HepG2 (cell line): ENCODE data around the gene H3-3A. TPM values are rescaled to one million over a fixed set of nuclear protein-coding genes. Genes with fewer than 3 reads are reported as not detected.

Experiments used
- ATF1 ChIP-seq: IDR thresholded peaks from 2 replicates; pipeline ENCODE4 v1.6.1; 2016; ENCODE audit warnings: mild to moderate bottlenecking, control low read depth
- ELF1 ChIP-seq: sonication (generic); formaldehyde crosslinking; IDR thresholded peaks from 2 replicates; pipeline ENCODE4 v1.4.0; 2020; ENCODE audit warnings: missing genetic modification reagents
- GATA4 ChIP-seq: sonication (generic); IDR thresholded peaks from 2 replicates; pipeline ENCODE4 v1.6.1; 2016; ENCODE audit warnings: antibody characterized with exemption, low read depth, borderline replicate concordance
- HNRNPUL1 ChIP-seq: fragments of 200-400 bp; formaldehyde crosslinking; IDR thresholded peaks from 2 replicates; pipeline ENCODE4 v1.6.1; 2017; ENCODE audit warnings: low read depth, mild to moderate bottlenecking, low read length, moderate library complexity
- MEIS2 ChIP-seq: sonication (generic); formaldehyde crosslinking; IDR thresholded peaks from 2 replicates; pipeline ENCODE4 v1.9.0; 2021; ENCODE audit warnings: mild to moderate bottlenecking, missing genetic modification reagents
- NR1H2 ChIP-seq: sonication (generic); formaldehyde crosslinking; IDR thresholded peaks from 2 replicates; pipeline ENCODE4 v1.8.1; 2022; ENCODE audit warnings: low read depth, missing genetic modification reagents, borderline replicate concordance
- PRPF4 ChIP-seq: fragments of 200-400 bp; formaldehyde crosslinking; IDR thresholded peaks from 2 replicates; pipeline ENCODE4 v1.6.1; 2016; ENCODE audit warnings: low read length, low read depth; ENCODE audit not compliant: poor library complexity, severe bottlenecking
- TCF12 ChIP-seq, 2 experiments: fragments of 450-650 bp in 1 of 2; sonication (generic) in 1 of 2; formaldehyde crosslinking in 1 of 2; IDR thresholded peaks; 2 replicates each; pipeline versions ENCODE4 v1.6.1 to v1.8.0; 2017 to 2022; ENCODE audit warnings: antibody characterized with exemption in 1 of 2, mild to moderate bottlenecking in 1 of 2, missing genetic modification reagents in 1 of 2, moderate library complexity in 1 of 2
- XBP1 ChIP-seq: sonication (generic); formaldehyde crosslinking; IDR thresholded peaks from 2 replicates; pipeline ENCODE4 v1.5.0; 2020; ENCODE audit warnings: missing genetic modification reagents
- ZC3H4 ChIP-seq: sonication (generic); formaldehyde crosslinking; IDR thresholded peaks from 2 replicates; pipeline ENCODE4 v1.4.0; 2020; ENCODE audit warnings: missing genetic modification reagents, borderline replicate concordance
- ZNF256 ChIP-seq: sonication (generic); formaldehyde crosslinking; conservative IDR thresholded peaks from 2 replicates; pipeline ENCODE4 v1.4.0; 2020; ENCODE audit warnings: missing genetic modification reagents
- ZNF282 ChIP-seq: fragments of 450-650 bp; IDR thresholded peaks from 2 replicates; pipeline ENCODE4 v1.6.1; 2018; ENCODE audit not compliant: partially characterized antibody
- ZNF3 ChIP-seq: IDR thresholded peaks from 2 replicates; pipeline ENCODE4 v1.7.0; 2017; ENCODE audit warnings: inconsistent platforms
- ZNF335 ChIP-seq: sonication (generic); formaldehyde crosslinking; IDR thresholded peaks from 2 replicates; pipeline ENCODE4 v1.4.0; 2020; ENCODE audit warnings: missing genetic modification reagents
- ZNF33A ChIP-seq: sonication (generic); formaldehyde crosslinking; IDR thresholded peaks from 2 replicates; pipeline ENCODE4 v1.5.1; 2020; ENCODE audit warnings: missing genetic modification reagents, mild to moderate bottlenecking, moderate library complexity, borderline replicate concordance
- ZNF430 ChIP-seq: sonication (generic); formaldehyde crosslinking; IDR thresholded peaks from 2 replicates; pipeline ENCODE4 v1.9.0; 2021; ENCODE audit warnings: mild to moderate bottlenecking, missing genetic modification reagents
- ZNF530 ChIP-seq: sonication (generic); formaldehyde crosslinking; IDR thresholded peaks from 2 replicates; pipeline ENCODE4 v1.5.0; 2020; ENCODE audit warnings: low read depth, mild to moderate bottlenecking, missing genetic modification reagents
- ZNF614 ChIP-seq: IDR thresholded peaks from 2 replicates; pipeline ENCODE4 v1.6.1; 2018; ENCODE audit warnings: missing biosample characterization, missing genetic modification reagents, inconsistent platforms, borderline replicate concordance
- ZNF720 ChIP-seq: sonication (generic); formaldehyde crosslinking; IDR thresholded peaks from 2 replicates; pipeline ENCODE4 v1.4.0; 2020; ENCODE audit warnings: missing genetic modification reagents
- ZNF75D ChIP-seq: sonication (generic); formaldehyde crosslinking; IDR thresholded peaks from 2 replicates; pipeline ENCODE4 v1.8.1; 2023; ENCODE audit warnings: missing genetic modification reagents, mild to moderate bottlenecking, borderline replicate concordance
- ZSCAN22 ChIP-seq: sonication (generic); formaldehyde crosslinking; IDR thresholded peaks from 2 replicates; pipeline ENCODE4 v1.4.0; 2020; ENCODE audit warnings: mild to moderate bottlenecking, missing genetic modification reagents
- polyA plus RNA-seq, 8 experiments: library from polyadenylated mRNA; depleted of rRNA in 3 of 8; stranded (reverse) in 7 of 8; unstranded in 1 of 8; fragments of >200 nt; fragmentation: Illumina TruSeq in 4 of 8; extraction: Trizol in 4 of 8; gene quantifications; 2 replicates each; pipeline versions ENCODE4 v1.2.1 to v1.2.3, GENCODE V29; 2011 to 2016; ENCODE audit warnings: low read depth in 4 of 8, missing spikeins in 1 of 8, mixed read lengths in 1 of 8; ENCODE audit not compliant: insufficient read depth in 1 of 8
- total RNA-seq, 5 experiments: library from RNA; depleted of rRNA; stranded (reverse); fragments of >200 nt; fragmentation: Illumina TruSeq; extraction: Trizol; gene quantifications; 2 replicates each; pipeline ENCODE4 v1.2.3, GENCODE V29; 2016; ENCODE audit warnings: low read depth in 1 of 5
- TF ChIP-seq, protein P1 (sequence below): sonication (generic); formaldehyde crosslinking; IDR thresholded peaks from 2 replicates; pipeline ENCODE4 v1.5.1; 2020; ENCODE audit warnings: missing genetic modification reagents, mild to moderate bottlenecking, borderline replicate concordance
- TF ChIP-seq, protein P2 (sequence below): IDR thresholded peaks from 2 replicates; pipeline ENCODE4 v1.6.1; 2016; ENCODE audit warnings: low read depth, borderline replicate concordance
- TF ChIP-seq, protein P3 (sequence below): sonication (generic); formaldehyde crosslinking; IDR thresholded peaks from 2 replicates; pipeline ENCODE4 v1.4.0; 2020; ENCODE audit warnings: missing genetic modification reagents
- TF ChIP-seq, protein P4 (sequence below): IDR thresholded peaks from 2 replicates; pipeline ENCODE4 v1.6.1; 2016
- TF ChIP-seq, protein P5 (sequence below): IDR thresholded peaks from 2 replicates; pipeline ENCODE4 v1.6.1; 2016; ENCODE audit warnings: missing compliant biosample characterization, missing genetic modification reagents, borderline replicate concordance

Gene H3-3A
- total and polyA plus RNA-seq, 2 of the 13 experiments (the other 11 are each of a cell fraction or from before 2014, with no cell fraction given), result 221 to 320 TPM

DNA sequence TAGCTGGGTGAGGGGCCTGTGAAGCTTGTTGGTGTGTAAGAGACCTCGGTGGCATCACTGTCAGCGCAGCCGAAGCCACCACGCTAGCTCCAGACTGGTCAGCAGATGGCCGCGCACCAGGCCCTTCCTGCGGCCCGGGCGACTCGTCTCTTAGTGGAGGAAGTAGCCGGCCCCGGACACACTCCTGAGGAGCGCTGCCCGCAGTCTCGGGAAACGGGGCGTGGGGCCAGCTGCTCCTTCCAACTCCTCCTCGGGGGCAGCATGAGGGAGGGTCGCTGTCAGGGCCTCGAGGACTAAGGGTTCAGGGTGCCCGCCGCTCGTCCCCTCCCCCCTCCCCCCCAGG lies 20.4 kb downstream of the H3-3A start (continued):
- TF ChIP-seq, protein P1, sequence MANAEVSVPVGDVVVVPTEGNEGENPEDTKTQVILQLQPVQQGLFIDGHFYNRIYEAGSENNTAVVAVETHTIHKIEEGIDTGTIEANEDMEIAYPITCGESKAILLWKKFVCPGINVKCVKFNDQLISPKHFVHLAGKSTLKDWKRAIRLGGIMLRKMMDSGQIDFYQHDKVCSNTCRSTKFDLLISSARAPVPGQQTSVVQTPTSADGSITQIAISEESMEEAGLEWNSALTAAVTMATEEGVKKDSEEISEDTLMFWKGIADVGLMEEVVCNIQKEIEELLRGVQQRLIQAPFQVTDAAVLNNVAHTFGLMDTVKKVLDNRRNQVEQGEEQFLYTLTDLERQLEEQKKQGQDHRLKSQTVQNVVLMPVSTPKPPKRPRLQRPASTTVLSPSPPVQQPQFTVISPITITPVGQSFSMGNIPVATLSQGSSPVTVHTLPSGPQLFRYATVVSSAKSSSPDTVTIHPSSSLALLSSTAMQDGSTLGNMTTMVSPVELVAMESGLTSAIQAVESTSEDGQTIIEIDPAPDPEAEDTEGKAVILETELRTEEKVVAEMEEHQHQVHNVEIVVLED, result no peak
- TF ChIP-seq HNRNPUL1, result no peak
- TF ChIP-seq ZNF530 (CRISPR knock-in tag), result no peak
- TF ChIP-seq ZNF720, result no peak
- TF ChIP-seq ZNF75D (CRISPR knock-in tag), result no peak
- TF ChIP-seq TCF12 (IDR thresholded peaks at IDR 0.05), result no peak
- no peak for TF ChIP-seq TCF12 (CRISPR knock-in tag; IDR thresholded peaks at IDR 0.05)
- TF ChIP-seq ZC3H4 (CRISPR knock-in tag), result no peak
- TF ChIP-seq ZNF430 (CRISPR knock-in tag), result no peak
- no peak for TF ChIP-seq ZNF282
- TF ChIP-seq ZNF614 (CRISPR knock-in tag), result no peak
- no peak for TF ChIP-seq NR1H2 (CRISPR knock-in tag)
- TF ChIP-seq ZNF3 (CRISPR knock-in tag), result no peak
- no peak for TF ChIP-seq ATF1
- TF ChIP-seq, protein P2, sequence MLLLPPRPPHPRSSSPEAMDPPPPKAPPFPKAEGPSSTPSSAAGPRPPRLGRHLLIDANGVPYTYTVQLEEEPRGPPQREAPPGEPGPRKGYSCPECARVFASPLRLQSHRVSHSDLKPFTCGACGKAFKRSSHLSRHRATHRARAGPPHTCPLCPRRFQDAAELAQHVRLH (CRISPR knock-in tag), result no peak
- no peak for TF ChIP-seq ZSCAN22 (CRISPR knock-in tag)
- TF ChIP-seq, protein P3, sequence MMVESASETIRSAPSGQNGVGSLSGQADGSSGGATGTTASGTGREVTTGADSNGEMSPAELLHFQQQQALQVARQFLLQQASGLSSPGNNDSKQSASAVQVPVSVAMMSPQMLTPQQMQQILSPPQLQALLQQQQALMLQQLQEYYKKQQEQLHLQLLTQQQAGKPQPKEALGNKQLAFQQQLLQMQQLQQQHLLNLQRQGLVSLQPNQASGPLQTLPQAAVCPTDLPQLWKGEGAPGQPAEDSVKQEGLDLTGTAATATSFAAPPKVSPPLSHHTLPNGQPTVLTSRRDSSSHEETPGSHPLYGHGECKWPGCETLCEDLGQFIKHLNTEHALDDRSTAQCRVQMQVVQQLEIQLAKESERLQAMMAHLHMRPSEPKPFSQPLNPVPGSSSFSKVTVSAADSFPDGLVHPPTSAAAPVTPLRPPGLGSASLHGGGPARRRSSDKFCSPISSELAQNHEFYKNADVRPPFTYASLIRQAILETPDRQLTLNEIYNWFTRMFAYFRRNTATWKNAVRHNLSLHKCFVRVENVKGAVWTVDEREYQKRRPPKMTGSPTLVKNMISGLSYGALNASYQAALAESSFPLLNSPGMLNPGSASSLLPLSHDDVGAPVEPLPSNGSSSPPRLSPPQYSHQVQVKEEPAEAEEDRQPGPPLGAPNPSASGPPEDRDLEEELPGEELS (CRISPR knock-in tag), result no peak
- TF ChIP-seq XBP1 (CRISPR knock-in tag), result no peak
- no peak for TF ChIP-seq GATA4
- TF ChIP-seq, protein P4, sequence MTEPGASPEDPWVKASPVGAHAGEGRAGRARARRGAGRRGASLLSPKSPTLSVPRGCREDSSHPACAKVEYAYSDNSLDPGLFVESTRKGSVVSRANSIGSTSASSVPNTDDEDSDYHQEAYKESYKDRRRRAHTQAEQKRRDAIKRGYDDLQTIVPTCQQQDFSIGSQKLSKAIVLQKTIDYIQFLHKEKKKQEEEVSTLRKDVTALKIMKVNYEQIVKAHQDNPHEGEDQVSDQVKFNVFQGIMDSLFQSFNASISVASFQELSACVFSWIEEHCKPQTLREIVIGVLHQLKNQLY (CRISPR knock-in tag), result no peak
- no peak for TF ChIP-seq PRPF4
- TF ChIP-seq MEIS2 (CRISPR knock-in tag), result no peak
- TF ChIP-seq ZNF335 (CRISPR knock-in tag), result no peak
- no peak for TF ChIP-seq ZNF33A (CRISPR knock-in tag)
- TF ChIP-seq, protein P5, sequence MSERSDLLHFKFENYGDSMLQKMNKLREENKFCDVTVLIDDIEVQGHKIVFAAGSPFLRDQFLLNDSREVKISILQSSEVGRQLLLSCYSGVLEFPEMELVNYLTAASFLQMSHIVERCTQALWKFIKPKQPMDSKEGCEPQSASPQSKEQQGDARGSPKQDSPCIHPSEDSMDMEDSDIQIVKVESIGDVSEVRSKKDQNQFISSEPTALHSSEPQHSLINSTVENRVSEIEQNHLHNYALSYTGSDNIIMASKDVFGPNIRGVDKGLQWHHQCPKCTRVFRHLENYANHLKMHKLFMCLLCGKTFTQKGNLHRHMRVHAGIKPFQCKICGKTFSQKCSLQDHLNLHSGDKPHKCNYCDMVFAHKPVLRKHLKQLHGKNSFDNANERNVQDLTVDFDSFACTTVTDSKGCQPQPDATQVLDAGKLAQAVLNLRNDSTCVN (CRISPR knock-in tag), result no peak
- TF ChIP-seq ELF1 (CRISPR knock-in tag), result no peak
- TF ChIP-seq ZNF256 (CRISPR knock-in tag), result no peak
